Activated B cell treated with CpG ODN at 0.5 μM for 24 hours (primary cell): ENCODE data around the gene RIMS1. TPM values are rescaled to one million over a fixed set of nuclear protein-coding genes. Genes with fewer than 3 reads are reported as not detected.
A peak's percentile ranks its signal among the peaks of the same experiment; 100 is the strongest.

ENCODE experiments used
- ATAC-seq: fragments of 200-7000 bp; cut with Tn5 transposase; one replicate; pipeline ENCODE4 v1.10.0; 2021; ENCODE audit warnings: low read depth, mild to moderate bottlenecking, moderate library complexity
- CTCF ChIA-PET: fragments of 350-600 bp; sonication (Branson Sonifier 250); formaldehyde crosslinking; loops from one replicate; lab custom pipeline; 2021; ENCODE audit warnings: antibody characterized with exemption; lab: Charles Lee
- POLR2A ChIA-PET: fragments of 350-600 bp; sonication (Branson Sonifier 250); formaldehyde crosslinking; loops from one replicate; lab custom pipeline; 2021; ENCODE audit warnings: antibody characterized with exemption; lab: Charles Lee
- DNase-seq: peaks from one replicate; pipeline ENCODE4 v3.0.0; 2022
- H3K27ac Mint-ChIP-seq: one replicate; pipeline ENCODE4 v1.8.0; 2020; ENCODE audit warnings: mixed read lengths
- H3K27me3 Mint-ChIP-seq: one replicate; pipeline ENCODE4 v1.8.0; 2021; ENCODE audit warnings: mixed read lengths
- H3K36me3 Mint-ChIP-seq: one replicate; pipeline ENCODE4 v1.8.0; 2021; ENCODE audit warnings: low read depth, mixed read lengths
- H3K4me1 Mint-ChIP-seq: one replicate; pipeline ENCODE4 v1.8.0; 2021; ENCODE audit warnings: mixed read lengths
- H3K4me3 Mint-ChIP-seq: one replicate; pipeline ENCODE4 v1.8.0; 2020; ENCODE audit warnings: mild to moderate bottlenecking, mixed read lengths
- H3K9me3 Mint-ChIP-seq: one replicate; pipeline ENCODE4 v1.8.0; 2020; ENCODE audit warnings: mixed read lengths
- CTCF ChIP-seq: fragments of 200-600 bp; IDR thresholded peaks from one replicate; pipeline ENCODE4 v1.8.0; 2022; ENCODE audit warnings: antibody characterized with exemption, mild to moderate bottlenecking
- intact Hi-C: fragments of 100-400 bp; cut with micrococcal nuclease; formaldehyde crosslinking; loops from one replicate; pipeline ENCODE4 v1.15.1; 2024
- total RNA-seq: library from RNA; stranded (reverse); gene quantifications from 2 replicates; pipeline ENCODE4 v1.2.3, GENCODE V29; 2022

RIMS1 gene
- total RNA-seq, 1 donor from 2014 or later: not detected

- ChIA-PET POLR2A (no interaction called here), CTCF (no interaction called here)
- intact Hi-C loops: no loop called here
- no peak overlapping the region for H3K27ac Mint-ChIP-seq
- no peak overlapping the region for H3K4me3 Mint-ChIP-seq
- no peaks in the 10 kb centered on the region for H3K36me3 Mint-ChIP-seq
- TF ChIP-seq CTCF: no peak
- DNase-seq (no peak), ATAC-seq (no peak)
- no peaks in the 10 kb centered on the region for H3K27me3 Mint-ChIP-seq
- H3K4me1 Mint-ChIP-seq: peaks cover 4% of the 10 kb centered on the region
- H3K9me3 Mint-ChIP-seq: no peaks in the 10 kb centered on the region
Measured at GRCh38 chr6:72363844-72364740, 477.7 kb downstream of the RIMS1 start.

GRCh38 chr6:72365773-72366172 lies 479.4 kb downstream of the RIMS1 start:
- Mint-ChIP-seq H3K36me3 (no peaks in the 10 kb centered on the region), H3K9me3 (no peaks in the 10 kb centered on the region), H3K4me1 (peaks cover 16% of the 10 kb centered on the region), H3K27ac (no peak overlapping the region), H3K27me3 (no peaks in the 10 kb centered on the region), H3K4me3 (no peak overlapping the region)
- ChIA-PET POLR2A (no interaction called here), CTCF (interaction anchor here (1.6 kb wide), 1 partner anchor 46 kb away, joined by 4 read pairs; no protein-coding TSS in a partner anchor)
- intact Hi-C loops: no loop called here
- DNase-seq: no peak
- no peak for TF ChIP-seq CTCF
- no peak for ATAC-seq

- ATAC-seq (no peak), DNase-seq (no peak)
- H3K4me1 Mint-ChIP-seq: peaks cover 23% of the 10 kb centered on the region
- no peaks in the 10 kb centered on the region for H3K27me3 Mint-ChIP-seq
- no peak overlapping the region for H3K27ac Mint-ChIP-seq
- ChIA-PET POLR2A (no interaction called here), CTCF (interaction anchor here (1.2 kb wide), 1 partner anchor 43 kb away, joined by 3 read pairs; no protein-coding TSS in a partner anchor)
- TF ChIP-seq CTCF: no peak
- no peak overlapping the region for H3K4me3 Mint-ChIP-seq
- H3K36me3 Mint-ChIP-seq: no peaks in the 10 kb centered on the region
- intact Hi-C loops: no loop called here
- H3K9me3 Mint-ChIP-seq: no peaks in the 10 kb centered on the region
Measured at GRCh38 chr6:72367439-72367838, 481.1 kb downstream of the RIMS1 start.

- no peaks in the 10 kb centered on the region for H3K27me3 Mint-ChIP-seq
- intact Hi-C loops: no loop called here
- peaks cover 23% of the 10 kb centered on the region for H3K4me1 Mint-ChIP-seq
- no peak for DNase-seq
- no peaks in the 10 kb centered on the region for H3K9me3 Mint-ChIP-seq
- H3K4me3 Mint-ChIP-seq: no peak overlapping the region
- TF ChIP-seq CTCF: no peak
- CTCF ChIA-PET: no interaction called here
- ATAC-seq: no peak
- peak overlapping the region; percentile 20 for H3K27ac Mint-ChIP-seq
- POLR2A ChIA-PET: no interaction called here
- no peaks in the 10 kb centered on the region for H3K36me3 Mint-ChIP-seq
Measured at GRCh38 chr6:72371473-72371872, 485.1 kb downstream of the RIMS1 start.

GRCh38 chr6:72374172-72374571 lies 487.8 kb downstream of the RIMS1 start:
- H3K9me3 Mint-ChIP-seq: no peaks in the 10 kb centered on the region
- intact Hi-C loops: no loop called here
- ATAC-seq: no peak
- no peak for TF ChIP-seq CTCF
- H3K4me3 Mint-ChIP-seq: no peak overlapping the region
- ChIA-PET POLR2A (no interaction called here), CTCF (no interaction called here)
- DNase-seq: no peak
- H3K4me1 Mint-ChIP-seq: peaks cover 18% of the 10 kb centered on the region
- no peaks in the 10 kb centered on the region for H3K27me3 Mint-ChIP-seq
- H3K27ac Mint-ChIP-seq: no peak overlapping the region
- H3K36me3 Mint-ChIP-seq: no peaks in the 10 kb centered on the region
